ENCODE data around the gene ADGRD1.

The ADGRD1 gene

DNA sequence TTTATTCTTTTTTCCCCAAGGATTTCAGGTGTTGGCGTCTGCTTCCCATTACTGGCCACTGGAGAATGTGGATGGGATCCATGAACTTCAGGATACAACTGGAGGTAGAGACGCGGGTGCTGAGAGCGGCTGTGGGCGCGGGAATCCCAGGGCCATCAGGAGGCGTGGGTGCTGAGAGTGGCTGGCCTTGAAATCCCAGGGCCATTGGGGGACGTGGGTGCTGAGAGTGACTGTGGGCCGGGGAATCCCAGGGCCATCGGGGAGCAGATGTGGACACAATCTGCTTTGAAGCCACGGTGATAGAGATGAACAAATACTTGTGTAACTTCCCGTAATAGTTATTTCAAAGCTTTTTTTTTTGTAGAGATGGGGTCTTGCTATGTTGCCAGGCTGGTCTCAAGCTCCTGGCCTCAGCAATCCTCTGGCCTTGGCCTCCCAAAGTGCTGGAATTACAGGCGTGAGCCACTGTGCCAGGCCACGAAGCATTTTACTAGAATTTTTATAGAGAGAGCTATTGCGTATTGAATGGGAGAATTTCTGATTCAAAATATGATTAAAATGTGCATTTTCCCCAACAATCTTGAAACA, 12.8 kb downstream of the ADGRD1 start:
- DNase-seq, result peak in 1 of 2 donors; percentile 17
- H3K9me3 ChIP-seq, result no peaks in the 10 kb centered on the region
- no peak overlapping the region for H3K27ac ChIP-seq
- intact Hi-C loops (cut with DNase I; ENCODE audit: low total_unique reads), result no loop called here
- H3K36me3 ChIP-seq, result peaks cover 0 to 3% (median 0%) of the 10 kb centered on the region in 3 donors
- no peak overlapping the region for H3K4me3 ChIP-seq
- no peaks in the 10 kb centered on the region for H3K27me3 ChIP-seq
- TF ChIP-seq, protein P1, sequence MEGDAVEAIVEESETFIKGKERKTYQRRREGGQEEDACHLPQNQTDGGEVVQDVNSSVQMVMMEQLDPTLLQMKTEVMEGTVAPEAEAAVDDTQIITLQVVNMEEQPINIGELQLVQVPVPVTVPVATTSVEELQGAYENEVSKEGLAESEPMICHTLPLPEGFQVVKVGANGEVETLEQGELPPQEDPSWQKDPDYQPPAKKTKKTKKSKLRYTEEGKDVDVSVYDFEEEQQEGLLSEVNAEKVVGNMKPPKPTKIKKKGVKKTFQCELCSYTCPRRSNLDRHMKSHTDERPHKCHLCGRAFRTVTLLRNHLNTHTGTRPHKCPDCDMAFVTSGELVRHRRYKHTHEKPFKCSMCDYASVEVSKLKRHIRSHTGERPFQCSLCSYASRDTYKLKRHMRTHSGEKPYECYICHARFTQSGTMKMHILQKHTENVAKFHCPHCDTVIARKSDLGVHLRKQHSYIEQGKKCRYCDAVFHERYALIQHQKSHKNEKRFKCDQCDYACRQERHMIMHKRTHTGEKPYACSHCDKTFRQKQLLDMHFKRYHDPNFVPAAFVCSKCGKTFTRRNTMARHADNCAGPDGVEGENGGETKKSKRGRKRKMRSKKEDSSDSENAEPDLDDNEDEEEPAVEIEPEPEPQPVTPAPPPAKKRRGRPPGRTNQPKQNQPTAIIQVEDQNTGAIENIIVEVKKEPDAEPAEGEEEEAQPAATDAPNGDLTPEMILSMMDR (IDR thresholded peaks at IDR 0.05), result no peak
- no peaks in the 10 kb centered on the region for H3K4me1 ChIP-seq

DNA sequence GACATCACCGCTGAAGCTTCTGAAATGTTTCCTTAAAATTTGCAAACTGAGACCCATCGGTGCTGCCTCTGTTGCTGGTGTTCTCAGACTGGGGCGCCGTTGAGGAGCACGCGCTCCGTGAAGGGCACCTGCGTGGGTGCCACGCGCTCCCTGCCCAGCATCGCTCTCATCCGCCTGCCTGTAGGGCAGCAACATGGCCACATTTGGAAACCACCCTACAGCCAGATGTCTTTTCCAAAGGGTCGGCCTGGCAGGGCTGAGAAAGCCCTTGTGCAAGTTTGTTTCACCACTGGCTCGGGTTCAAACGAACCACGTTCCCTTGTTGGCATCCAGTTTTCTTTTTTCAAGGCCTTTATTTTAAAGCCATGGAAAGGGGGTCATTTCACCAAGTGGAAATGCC, 13.9 kb downstream of the ADGRD1 start:
- H3K9me3 ChIP-seq, result no peaks in the 10 kb centered on the region

DNA sequence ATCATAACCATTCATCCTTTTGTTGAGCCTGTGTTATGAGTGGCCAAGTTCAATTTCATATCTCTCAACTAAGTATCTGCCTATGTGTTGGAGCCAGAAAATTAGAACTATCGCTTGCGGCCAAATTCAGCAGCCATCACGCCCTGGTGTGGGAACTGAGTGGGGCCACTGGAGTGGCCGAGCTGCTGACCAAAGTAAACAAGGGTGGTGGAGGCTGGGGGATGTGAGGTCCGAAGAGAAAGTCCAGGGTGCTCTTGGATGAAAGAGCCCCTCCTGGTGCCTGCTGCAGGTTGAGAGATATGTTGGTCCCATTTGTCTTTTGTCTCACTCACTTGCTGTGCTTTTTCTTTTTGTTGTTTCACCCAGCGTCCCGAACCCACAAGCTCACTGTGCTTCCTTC, 14.9 kb downstream of the ADGRD1 start:
- H3K36me3 ChIP-seq, result peaks cover 0 to 7% (median 0%) of the 10 kb centered on the region in 3 donors

More for the DNA sequence above, 13.9 kb downstream of the ADGRD1 start:
- Histone ChIP-seq H3K4me1 (no peaks in the 10 kb centered on the region), H3K27me3 (no peaks in the 10 kb centered on the region), H3K4me3 (no peak overlapping the region), H3K27ac (no peak overlapping the region), H3K36me3 (peaks cover 0 to 7% (median 0%) of the 10 kb centered on the region in 3 donors)
- TF ChIP-seq, protein P1 (IDR thresholded peaks at IDR 0.05), result no peak
- intact Hi-C loops (cut with DNase I; ENCODE audit: low total_unique reads), result no loop called here
- DNase-seq, result peak in 1 of 2 donors; percentile 19

DNA sequence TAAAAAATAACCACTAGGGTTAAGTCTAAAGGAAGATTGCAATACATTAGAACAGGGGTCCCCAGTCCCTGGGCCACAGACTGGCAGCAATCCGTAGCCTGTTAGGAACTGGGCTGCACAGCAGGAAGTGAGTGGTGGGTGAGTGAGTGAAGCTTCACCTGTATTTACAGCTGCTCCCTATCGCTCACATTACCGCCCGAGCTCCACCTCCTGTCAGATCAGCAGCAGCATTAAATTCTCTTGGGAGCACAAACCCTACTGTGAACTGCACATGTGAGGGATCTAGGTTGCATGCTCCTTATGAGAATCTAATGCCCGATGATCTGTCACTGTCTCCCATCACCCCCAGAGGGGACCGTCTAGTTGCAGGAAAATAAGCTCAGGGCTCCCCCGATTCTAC, 15.5 kb downstream of the ADGRD1 start:
- no peak overlapping the region for H3K27ac ChIP-seq
- intact Hi-C loops (cut with DNase I; ENCODE audit: low total_unique reads), result no loop called here
- H3K36me3 ChIP-seq, result peaks cover 0 to 7% (median 0%) of the 10 kb centered on the region in 3 donors

More for the DNA sequence above, 14.9 kb downstream of the ADGRD1 start:
- no peak overlapping the region for H3K4me3 ChIP-seq
- TF ChIP-seq, protein P1 (IDR thresholded peaks at IDR 0.05), result no peak
- intact Hi-C loops (cut with DNase I; ENCODE audit: low total_unique reads), result no loop called here
- H3K9me3 ChIP-seq, result no peaks in the 10 kb centered on the region
- no peaks in the 10 kb centered on the region for H3K4me1 ChIP-seq
- no peak overlapping the region for H3K27ac ChIP-seq
- DNase-seq, result peak in 1 of 2 donors; percentile 16
- no peaks in the 10 kb centered on the region for H3K27me3 ChIP-seq

DNA sequence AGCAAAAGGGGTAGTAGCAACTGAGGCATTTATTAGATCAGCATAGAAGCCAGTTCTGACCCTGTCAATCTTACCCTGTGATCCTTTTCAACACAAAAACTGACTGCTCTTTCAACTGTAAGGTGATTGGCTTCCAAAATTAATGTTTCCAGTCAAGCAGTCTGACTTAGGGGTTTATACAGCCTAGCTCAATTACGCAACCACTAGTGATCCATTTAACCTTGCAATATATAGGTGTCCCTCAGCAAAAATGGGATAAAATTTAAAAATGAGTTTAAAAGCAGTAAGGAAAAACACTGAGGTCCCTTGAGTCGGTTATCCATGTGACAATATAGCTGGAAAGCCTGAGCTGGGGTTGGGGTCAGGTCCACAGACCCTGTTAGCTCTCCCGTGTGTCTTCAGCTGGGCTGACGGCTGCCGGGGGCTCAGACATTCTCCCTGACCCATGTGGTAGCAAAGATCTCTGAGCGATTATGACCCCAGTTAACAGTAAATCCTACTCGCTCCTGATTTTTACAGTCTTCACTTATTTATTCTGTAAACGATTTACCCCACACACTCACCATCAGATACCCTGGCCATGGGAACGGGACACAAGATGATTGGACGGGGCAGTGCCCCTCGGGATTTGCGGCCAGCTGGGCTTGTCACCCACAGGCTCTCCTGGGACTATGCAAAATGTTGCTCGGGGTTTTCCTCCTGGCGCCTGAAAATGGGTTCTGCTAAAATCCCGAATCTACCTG, 16.6 kb downstream of the ADGRD1 start:
- Histone ChIP-seq H3K36me3 (peaks cover 0 to 11% (median 0%) of the 10 kb centered on the region in 3 donors), H3K27ac (no peak overlapping the region)

More for the DNA sequence above, 15.5 kb downstream of the ADGRD1 start:
- TF ChIP-seq, protein P1 (IDR thresholded peaks at IDR 0.05), result no peak
- Histone ChIP-seq H3K4me3 (no peak overlapping the region), H3K4me1 (no peaks in the 10 kb centered on the region), H3K27me3 (no peaks in the 10 kb centered on the region), H3K9me3 (no peaks in the 10 kb centered on the region)
- DNase-seq, result no peak

More for the DNA sequence above, 16.6 kb downstream of the ADGRD1 start:
- intact Hi-C loops (cut with DNase I; ENCODE audit: low total_unique reads), result no loop called here
- H3K4me1 ChIP-seq, result no peaks in the 10 kb centered on the region
- DNase-seq, result no peak
- H3K4me3 ChIP-seq, result no peak overlapping the region
- no peaks in the 10 kb centered on the region for H3K9me3 ChIP-seq
- TF ChIP-seq, protein P1 (IDR thresholded peaks at IDR 0.05), result no peak
- no peaks in the 10 kb centered on the region for H3K27me3 ChIP-seq

All from tibial artery (tissue), 4 donors.